SHP77 (cell line): ENCODE measurements around the gene OR52W1.

Source experiments
- DNase-seq, 2 experiments: peaks; one replicate each; lab custom pipeline; 2025; lab: John Stamatoyannopoulos, UW

The OR52W1 gene

DNA sequence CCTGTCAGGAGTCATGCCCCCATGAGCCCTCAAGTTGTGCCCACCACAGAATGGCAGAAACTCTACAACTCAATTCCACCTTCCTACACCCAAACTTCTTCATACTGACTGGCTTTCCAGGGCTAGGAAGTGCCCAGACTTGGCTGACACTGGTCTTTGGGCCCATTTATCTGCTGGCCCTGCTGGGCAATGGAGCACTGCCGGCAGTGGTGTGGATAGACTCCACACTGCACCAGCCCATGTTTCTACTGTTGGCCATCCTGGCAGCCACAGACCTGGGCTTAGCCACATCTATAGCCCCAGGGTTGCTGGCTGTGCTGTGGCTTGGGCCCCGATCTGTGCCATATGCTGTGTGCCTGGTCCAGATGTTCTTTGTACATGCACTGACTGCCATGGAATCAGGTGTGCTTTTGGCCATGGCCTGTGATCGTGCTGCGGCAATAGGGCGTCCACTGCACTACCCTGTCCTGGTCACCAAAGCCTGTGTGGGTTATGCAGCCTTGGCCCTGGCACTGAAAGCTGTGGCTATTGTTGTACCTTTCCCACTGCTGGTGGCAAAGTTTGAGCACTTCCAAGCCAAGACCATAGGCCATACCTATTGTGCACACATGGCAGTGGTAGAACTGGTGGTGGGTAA lies at the start of gene OR52W1:
TSS of gene OR52W1 (plus strand) at position 51 of the 637 bp plus-strand sequence. CDS start at position 51, 0 bp downstream.
- no peak for DNase-seq

DNA sequence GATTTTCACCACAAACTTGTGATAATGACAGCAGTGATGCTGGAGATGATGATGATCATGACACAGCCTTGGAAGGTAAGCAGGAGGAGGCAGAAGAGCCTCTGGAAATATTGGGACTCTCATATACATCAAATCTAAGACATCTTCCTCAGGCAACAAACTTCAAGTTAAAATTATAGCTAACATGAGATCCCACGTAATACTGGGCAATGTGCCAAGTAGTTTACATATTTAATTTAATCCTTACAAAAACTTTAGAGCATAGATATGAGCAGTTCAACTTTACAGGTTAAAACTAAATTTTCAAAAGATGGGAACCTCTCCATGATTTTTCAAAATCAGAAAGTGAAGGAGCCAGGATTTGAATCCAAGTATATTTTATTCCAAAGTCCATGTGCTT lies 47.9 kb upstream of the OR52W1 start:
- DNase-seq = no peak

- no peak for DNase-seq
These were observed 46.9 kb upstream of the OR52W1 start for GRCh38 chr11:6152126-6152525.

GRCh38 chr11:6156628-6157359 lies 42.2 kb upstream of the OR52W1 start:
- DNase-seq = no peak

DNA sequence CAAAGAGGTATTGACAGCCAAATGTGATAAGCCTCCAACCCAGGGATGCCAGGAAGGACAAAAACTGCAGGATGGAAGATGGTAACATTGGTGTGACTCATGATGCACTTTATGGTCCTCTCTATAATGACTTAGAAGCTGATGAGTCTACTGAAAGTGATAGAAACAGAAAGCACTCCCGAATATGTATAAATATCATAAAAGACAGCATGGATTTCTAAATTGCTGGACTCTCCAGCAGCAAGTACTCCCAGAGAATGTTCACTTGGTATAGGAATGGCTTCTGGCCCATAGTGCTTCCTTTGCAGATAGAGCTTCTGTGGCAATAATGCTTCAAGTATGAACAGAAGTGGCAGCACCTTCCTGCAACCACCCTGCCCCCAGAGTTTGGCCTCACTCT lies 28.8 kb upstream of the OR52W1 start, which contains the start of gene OR52B2:
TSS of gene OR52B2 (minus strand) at position 101 of the 400 bp plus-strand sequence. CDS start at position 101, 0 bp downstream.
- DNase-seq = no peak

- no peak for DNase-seq
These were observed 23.6 kb upstream of the OR52W1 start for GRCh38 chr11:6175440-6175839.

DNA sequence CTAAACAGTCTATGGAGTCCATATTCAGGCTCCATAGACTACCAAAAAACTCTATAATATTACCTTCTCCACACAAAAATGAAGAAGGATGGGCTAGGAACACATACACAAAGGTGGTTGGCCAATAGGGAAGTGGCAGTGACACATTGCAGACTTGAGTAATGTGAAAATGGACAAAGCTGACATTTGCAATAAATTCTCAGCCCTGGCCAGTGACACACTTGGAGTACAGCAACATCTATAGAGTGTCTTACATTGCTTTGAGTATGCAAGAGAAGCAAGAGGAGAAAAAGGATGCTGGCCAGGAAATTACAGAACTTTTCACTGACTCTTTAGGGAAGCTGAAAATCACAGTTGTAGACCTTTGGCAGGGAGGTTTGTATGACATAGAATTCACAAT lies 7.3 kb upstream of the OR52W1 start:
- DNase-seq = no peak

DNA sequence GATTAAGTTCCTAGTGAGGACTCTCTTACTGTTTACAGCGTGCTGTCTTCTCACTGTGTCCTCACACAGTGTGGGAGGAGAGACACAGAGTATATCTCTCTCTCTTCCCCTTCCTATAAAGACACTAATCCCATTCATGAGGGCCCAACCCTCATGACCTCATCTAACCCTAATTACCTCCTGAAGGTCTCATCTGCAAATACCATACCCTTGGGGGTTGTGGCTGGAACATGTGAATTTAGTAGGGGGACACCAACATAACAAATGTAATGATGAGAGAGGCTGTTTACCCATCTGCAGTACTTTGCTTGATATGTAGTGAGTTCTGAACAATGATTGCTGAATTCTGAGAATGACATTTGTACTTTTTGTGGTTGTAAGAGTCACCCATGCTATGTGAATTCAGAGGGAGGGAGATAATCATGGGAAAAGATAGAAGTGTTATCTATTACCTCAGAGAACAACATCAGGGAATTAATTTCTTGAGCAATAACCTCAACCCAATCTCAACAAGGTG lies 4.9 kb upstream of the OR52W1 start:
- DNase-seq = no peak

DNA sequence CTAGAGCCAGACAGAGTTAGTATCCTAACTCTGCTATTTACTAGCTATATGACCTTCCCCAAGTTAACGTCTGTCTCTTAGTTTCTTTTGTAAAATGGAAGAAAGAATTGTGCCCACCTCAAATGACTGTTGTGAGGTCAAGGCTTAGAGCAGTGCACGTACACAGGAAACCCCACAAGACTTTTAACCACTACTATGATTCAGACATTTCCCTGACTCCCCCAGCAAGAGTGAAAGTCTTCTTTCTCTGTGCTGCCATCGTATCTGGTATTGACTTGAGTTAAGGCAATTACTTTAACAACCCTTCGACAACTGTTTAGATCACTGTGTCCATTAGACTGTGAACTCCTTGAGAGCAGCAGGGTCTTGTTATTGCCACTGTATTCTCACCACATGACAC lies 2.6 kb upstream of the OR52W1 start:
- peak in 1 of 2 experiments; percentile 0 for DNase-seq

GRCh38 chr11:6197466-6198200 lies 1.4 kb upstream of the OR52W1 start:
- no peak for DNase-seq

GRCh38 chr11:6200975-6201374 lies 2.0 kb downstream of the OR52W1 start:
- no peak for DNase-seq

- no peak for DNase-seq
These were observed 2.5 kb downstream of the OR52W1 start for GRCh38 chr11:6201481-6201880.

GRCh38 chr11:6202041-6202440 lies 3.0 kb downstream of the OR52W1 start:
- no peak for DNase-seq

DNA sequence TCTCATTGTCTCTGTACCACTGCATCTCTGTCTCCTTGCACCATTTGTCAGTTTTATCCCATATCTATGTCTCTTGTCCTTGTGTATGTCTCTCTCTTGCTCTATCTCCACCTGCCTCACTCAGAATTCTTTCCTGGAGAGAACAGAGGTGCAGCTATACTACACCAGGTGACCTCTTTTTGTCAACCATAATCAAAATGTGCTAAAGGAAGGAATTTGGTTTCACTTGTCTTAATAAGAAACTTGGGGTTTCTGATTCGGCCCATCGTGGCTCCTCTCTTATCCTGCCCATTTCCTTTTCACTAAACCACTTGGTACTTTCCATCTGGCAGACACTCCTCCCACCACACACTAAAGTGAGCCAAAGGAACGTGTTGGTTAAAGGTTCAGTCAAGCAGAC lies 4.3 kb downstream of the OR52W1 start:
- no peak for DNase-seq

- no peak for DNase-seq
These were observed 5.7 kb downstream of the OR52W1 start for GRCh38 chr11:6204706-6205105.

- no peak for DNase-seq
These were observed 6.3 kb downstream of the OR52W1 start, which contains the start of gene C11orf42 for GRCh38 chr11:6205366-6205765. Gene C11orf42 (plus strand): TSS chr11:6205557. CDS start chr11:6205616, 59 bp downstream.

DNA sequence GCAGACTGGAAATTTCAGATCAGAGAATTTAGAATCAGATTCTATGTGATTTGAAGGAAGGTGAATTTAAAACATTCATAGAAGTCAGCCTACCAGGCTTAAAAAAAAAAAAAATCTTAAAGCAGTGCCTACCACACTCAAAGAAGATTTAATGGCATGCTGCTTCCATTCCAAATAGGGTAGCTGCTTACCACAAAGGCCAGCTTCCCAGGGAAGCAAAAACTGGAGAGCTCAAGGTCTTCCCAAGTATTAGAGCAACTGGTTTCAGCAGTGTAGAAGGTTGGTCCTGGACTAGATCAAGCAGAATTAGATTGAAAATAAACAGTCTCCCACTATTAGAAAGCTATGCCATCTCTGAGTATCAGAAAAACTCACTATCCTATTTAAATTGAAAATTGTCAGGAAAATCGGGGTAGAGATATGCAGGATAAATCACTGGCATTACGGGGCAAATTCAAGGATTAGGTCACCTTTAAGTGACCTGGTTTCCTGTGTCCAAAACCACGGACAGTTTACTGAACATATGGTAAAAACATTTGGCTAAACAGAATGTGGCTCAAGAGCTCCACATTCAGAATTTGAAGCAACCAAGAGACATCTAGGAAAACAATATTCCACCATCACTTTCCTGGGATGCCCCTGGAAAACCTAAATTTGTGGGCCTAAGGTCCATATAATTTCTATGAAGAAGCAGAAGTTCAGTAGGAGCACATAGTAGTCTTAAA lies 7.6 kb downstream of the OR52W1 start:
- no peak for DNase-seq

DNA sequence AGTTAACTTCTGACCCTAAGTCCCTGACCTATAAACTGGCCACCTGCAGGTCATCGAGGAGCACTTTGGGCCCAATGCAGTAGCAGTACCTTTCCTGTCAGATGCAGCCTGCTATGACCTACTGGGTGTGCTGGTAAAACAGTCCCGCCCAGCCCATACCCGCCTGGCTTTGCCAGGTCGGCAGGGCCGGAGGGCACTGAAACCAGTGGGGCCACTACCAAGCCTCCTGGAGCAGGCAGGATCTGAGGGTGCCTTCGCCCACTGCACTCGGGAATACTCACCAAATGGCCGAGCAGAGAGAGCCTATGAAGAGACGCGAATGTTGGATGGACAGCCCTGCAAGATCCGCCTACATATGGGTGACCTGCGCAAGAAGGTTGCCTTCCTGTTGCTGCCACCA lies 10.8 kb downstream of the OR52W1 start:
- DNase-seq = no peak

GRCh38 chr11:6210274-6210955 lies 11.4 kb downstream of the OR52W1 start:
- DNase-seq = no peak

GRCh38 chr11:6214530-6214929 lies 15.5 kb downstream of the OR52W1 start:
- DNase-seq = no peak

GRCh38 chr11:6216501-6216900 lies 17.5 kb downstream of the OR52W1 start:
- DNase-seq = no peak
